Liver (tissue), 9 donors: ENCODE measurements around the gene ELMO2. TPM values are rescaled to one million over a fixed set of nuclear protein-coding genes. Genes with fewer than 3 reads are reported as not detected.

Source experiments
- DNase-seq: peaks from one replicate; pipeline ENCODE4 v3.0.0-alpha.2; 2017; ENCODE audit warnings: low spot score
- H3K27ac ChIP-seq, 2 donors: one replicate each; pipeline ENCODE4 v1.7.0; 2013; ENCODE audit warnings: inconsistent platforms in 2 of 2, low read length in 2 of 2, control low read depth in 1 of 2, low read depth in 1 of 2, mild to moderate bottlenecking in 1 of 2
- H3K27me3 ChIP-seq, 4 donors: one replicate each; pipeline versions ENCODE4 v1.6.1 to v1.7.0; 2013; ENCODE audit warnings: low read length in 3 of 4, inconsistent platforms in 1 of 4, mild to moderate bottlenecking in 1 of 4, moderate library complexity in 1 of 4; ENCODE audit not compliant: control insufficient read depth in 4 of 4, insufficient read depth in 4 of 4
- H3K36me3 ChIP-seq, 4 donors: one replicate each; pipeline versions ENCODE4 v1.6.1 to v1.7.0; 2013; ENCODE audit warnings: low read length in 3 of 4, mild to moderate bottlenecking in 3 of 4, low read depth in 1 of 4, moderate library complexity in 1 of 4; ENCODE audit not compliant: control insufficient read depth in 4 of 4, insufficient read depth in 3 of 4
- H3K4me1 ChIP-seq, 4 donors: one replicate each; pipeline versions ENCODE4 v1.6.1 to v1.7.0; 2013; ENCODE audit warnings: low read length in 3 of 4, mild to moderate bottlenecking in 3 of 4, moderate library complexity in 1 of 4; ENCODE audit not compliant: control insufficient read depth in 4 of 4, insufficient read depth in 4 of 4
- H3K4me3 ChIP-seq, 3 donors: one replicate each; pipeline versions ENCODE4 v1.6.1 to v1.7.0; 2013; ENCODE audit warnings: low read length in 3 of 3, control low read depth in 1 of 3, low read depth in 1 of 3, mild to moderate bottlenecking in 1 of 3
- H3K9ac ChIP-seq, 2 donors: one replicate each; pipeline ENCODE4 v1.7.0; 2013; ENCODE audit warnings: low read length in 2 of 2, mild to moderate bottlenecking in 2 of 2, moderate library complexity in 2 of 2, control low read depth in 1 of 2, low read depth in 1 of 2
- H3K9me3 ChIP-seq, 4 donors: one replicate each; pipeline versions ENCODE4 v1.6.1 to v1.7.0; 2013; ENCODE audit warnings: low read length in 3 of 4; ENCODE audit not compliant: control insufficient read depth in 4 of 4
- EGR1 ChIP-seq, 2 donors: IDR thresholded peaks; 2 replicates each; pipeline ENCODE4 v1.6.1; 2016 to 2018; ENCODE audit warnings: antibody characterized with exemption in 2 of 2, low read depth in 2 of 2
- FOXA1 ChIP-seq: IDR thresholded peaks from 2 replicates; pipeline ENCODE4 v1.6.1; 2016; ENCODE audit warnings: antibody characterized with exemption
- FOXA2 ChIP-seq: IDR thresholded peaks from 2 replicates; pipeline ENCODE4 v1.6.1; 2016; ENCODE audit warnings: antibody characterized with exemption
- GABPA ChIP-seq, 2 donors: IDR thresholded peaks in 1 of 2; conservative IDR thresholded peaks in 1 of 2; 2 replicates each; pipeline ENCODE4 v1.6.1; 2016; ENCODE audit warnings: antibody characterized with exemption in 2 of 2, mild to moderate bottlenecking in 1 of 2, moderate library complexity in 1 of 2
- HNF4A ChIP-seq, 2 donors: conservative IDR thresholded peaks; 2 replicates each; pipeline ENCODE4 v1.6.1; 2016; ENCODE audit warnings: antibody characterized with exemption in 2 of 2, mild to moderate bottlenecking in 2 of 2
- HNF4G ChIP-seq: IDR thresholded peaks from 2 replicates; pipeline ENCODE4 v1.6.1; 2016; ENCODE audit warnings: antibody characterized with exemption
- JUND ChIP-seq, 2 donors: IDR thresholded peaks; 2 replicates each; pipeline ENCODE4 v1.6.1; 2016; ENCODE audit warnings: antibody characterized with exemption in 2 of 2
- NR2F2 ChIP-seq: IDR thresholded peaks from 2 replicates; pipeline ENCODE4 v1.6.1; 2016; ENCODE audit warnings: antibody characterized with exemption
- RAD21 ChIP-seq, 2 donors: IDR thresholded peaks; 2 replicates each; pipeline ENCODE4 v1.6.1; 2016; ENCODE audit warnings: antibody characterized with exemption in 2 of 2, mild to moderate bottlenecking in 2 of 2
- RXRA ChIP-seq, 2 donors: IDR thresholded peaks; 2 replicates each; pipeline ENCODE4 v1.6.1; 2017 to 2018; ENCODE audit warnings: antibody characterized with exemption in 2 of 2, mild to moderate bottlenecking in 1 of 2
- SP1 ChIP-seq: IDR thresholded peaks from 2 replicates; pipeline ENCODE4 v1.6.1; 2018; ENCODE audit warnings: antibody characterized with exemption, mild to moderate bottlenecking
- TAF1 ChIP-seq: conservative IDR thresholded peaks from 2 replicates; pipeline ENCODE4 v1.6.1; 2016; ENCODE audit warnings: antibody characterized with exemption, mild to moderate bottlenecking
- YY1 ChIP-seq: IDR thresholded peaks from 2 replicates; pipeline ENCODE4 v1.6.1; 2016; ENCODE audit warnings: antibody characterized with exemption, mild to moderate bottlenecking
- WGBS: extraction: QIAGEN DNeasy Blood & Tissue Kit; methylation state at CpG from one replicate; pipeline ENCODE4 v1.1.7; 2013; 5-methylcytosine and 5-hydroxymethylcytosine counted together
- polyA plus RNA-seq, 2 donors: library from polyadenylated mRNA; stranded (reverse) in 1 of 2; unstranded in 1 of 2; fragments of 200-250 nt in 1 of 2; fragments of >200 nt in 1 of 2; fragmentation: Nextera tagmentation in 1 of 2; extraction: Ambion mirVana in 1 of 2; gene quantifications; one replicate each; pipeline versions ENCODE4 v1.2.1 to v1.2.3, GENCODE V29; 2013 to 2015
- total RNA-seq, 2 donors: library from RNA; depleted of rRNA; stranded (reverse); fragments of >200 nt; gene quantifications; one replicate each; pipeline ENCODE4 v1.2.3, GENCODE V29; 2014
- TF ChIP-seq, protein P1 (sequence below): IDR thresholded peaks from 2 replicates; pipeline ENCODE4 v1.6.1; 2016; ENCODE audit warnings: antibody characterized with exemption, mild to moderate bottlenecking
- TF ChIP-seq, protein P2 (sequence below): fragments of 150-350 bp; IDR thresholded peaks from 2 replicates; pipeline ENCODE4 v1.5.1; 2017; ENCODE audit warnings: improper control_type of control experiment, low read depth, low read length; ENCODE audit not compliant: missing input control
- TF ChIP-seq, protein P3 (sequence below): IDR thresholded peaks from 2 replicates; pipeline ENCODE4 v1.6.1; 2016; ENCODE audit warnings: antibody characterized with exemption
- TF ChIP-seq, protein P4 (sequence below): IDR thresholded peaks from 2 replicates; pipeline ENCODE4 v1.6.1; 2016; ENCODE audit warnings: antibody characterized with exemption
- TF ChIP-seq, protein P5 (sequence below): IDR thresholded peaks from 2 replicates; pipeline ENCODE4 v1.6.1; 2016; ENCODE audit warnings: antibody characterized with exemption
- donor health status: healthy.
- donor health status: healthy.
- donor health status: healthy.
- donor health status: healthy.
- donor health status: healthy.

The ELMO2 gene
- total and polyA plus RNA-seq, 4 donors = 7.9 to 16.0 (median 13.9) TPM

DNA sequence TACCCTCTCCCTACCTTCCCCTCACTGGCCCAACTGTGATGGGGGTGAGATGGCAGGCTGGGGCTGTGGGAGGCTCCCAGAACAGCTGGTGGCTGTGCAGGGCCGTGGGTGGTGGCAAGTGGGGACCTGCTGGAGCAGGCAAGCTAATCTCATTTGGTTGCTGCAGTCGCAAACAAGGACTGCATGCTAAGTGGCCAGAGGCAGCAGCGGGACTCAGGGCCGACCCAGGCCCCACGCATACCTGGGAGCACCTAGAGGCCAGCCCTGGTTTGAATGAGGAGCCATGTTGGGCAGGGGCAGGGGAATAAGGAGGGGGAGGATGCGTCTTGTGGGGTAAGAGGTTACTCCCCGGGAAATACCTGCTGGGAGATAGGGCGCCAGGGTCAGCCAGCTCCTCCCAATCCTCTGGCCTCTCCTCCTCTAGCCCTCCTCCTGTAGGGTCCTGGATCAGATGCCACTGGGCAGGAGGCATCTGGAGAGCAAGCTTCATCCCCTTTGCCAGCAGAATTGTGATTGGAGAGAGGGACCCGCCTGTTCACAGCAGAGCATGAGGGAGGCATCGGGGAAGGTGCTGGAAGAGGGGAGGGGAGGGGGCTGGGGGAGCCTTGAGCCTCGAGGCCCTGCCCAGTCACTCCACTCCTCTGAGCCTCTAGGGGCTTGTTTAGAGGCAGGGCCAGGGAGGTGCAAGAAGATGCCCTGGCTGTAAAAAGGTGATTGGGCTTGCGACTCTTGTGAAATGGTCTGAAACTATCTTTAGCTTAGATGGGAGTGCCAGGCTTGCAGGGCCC is 73.8 kb downstream of the ELMO2 start:
- no peak overlapping the region for H3K27ac ChIP-seq
- H3K4me1 ChIP-seq = no peaks in the 10 kb centered on the region
- H3K9me3 ChIP-seq = no peaks in the 10 kb centered on the region
- H3K27me3 ChIP-seq = peaks cover 0 to 8% (median 1%) of the 10 kb centered on the region in 4 donors
- H3K9ac ChIP-seq = no peak overlapping the region
- H3K4me3 ChIP-seq = no peak overlapping the region
- H3K36me3 ChIP-seq = no peaks in the 10 kb centered on the region
- WGBS = 83% methylated on average over 12 of the region's 12 CpGs
- no peak for DNase-seq
- no peak for TF ChIP-seq HNF4A (conservative IDR thresholded peaks at IDR 0.05)
- no peak for TF ChIP-seq YY1
- TF ChIP-seq RXRA (IDR thresholded peaks at IDR 0.05) = no peak
- no peak for TF ChIP-seq RAD21 (IDR thresholded peaks at IDR 0.05)
- TF ChIP-seq SP1 = no peak
- TF ChIP-seq, protein P1, sequence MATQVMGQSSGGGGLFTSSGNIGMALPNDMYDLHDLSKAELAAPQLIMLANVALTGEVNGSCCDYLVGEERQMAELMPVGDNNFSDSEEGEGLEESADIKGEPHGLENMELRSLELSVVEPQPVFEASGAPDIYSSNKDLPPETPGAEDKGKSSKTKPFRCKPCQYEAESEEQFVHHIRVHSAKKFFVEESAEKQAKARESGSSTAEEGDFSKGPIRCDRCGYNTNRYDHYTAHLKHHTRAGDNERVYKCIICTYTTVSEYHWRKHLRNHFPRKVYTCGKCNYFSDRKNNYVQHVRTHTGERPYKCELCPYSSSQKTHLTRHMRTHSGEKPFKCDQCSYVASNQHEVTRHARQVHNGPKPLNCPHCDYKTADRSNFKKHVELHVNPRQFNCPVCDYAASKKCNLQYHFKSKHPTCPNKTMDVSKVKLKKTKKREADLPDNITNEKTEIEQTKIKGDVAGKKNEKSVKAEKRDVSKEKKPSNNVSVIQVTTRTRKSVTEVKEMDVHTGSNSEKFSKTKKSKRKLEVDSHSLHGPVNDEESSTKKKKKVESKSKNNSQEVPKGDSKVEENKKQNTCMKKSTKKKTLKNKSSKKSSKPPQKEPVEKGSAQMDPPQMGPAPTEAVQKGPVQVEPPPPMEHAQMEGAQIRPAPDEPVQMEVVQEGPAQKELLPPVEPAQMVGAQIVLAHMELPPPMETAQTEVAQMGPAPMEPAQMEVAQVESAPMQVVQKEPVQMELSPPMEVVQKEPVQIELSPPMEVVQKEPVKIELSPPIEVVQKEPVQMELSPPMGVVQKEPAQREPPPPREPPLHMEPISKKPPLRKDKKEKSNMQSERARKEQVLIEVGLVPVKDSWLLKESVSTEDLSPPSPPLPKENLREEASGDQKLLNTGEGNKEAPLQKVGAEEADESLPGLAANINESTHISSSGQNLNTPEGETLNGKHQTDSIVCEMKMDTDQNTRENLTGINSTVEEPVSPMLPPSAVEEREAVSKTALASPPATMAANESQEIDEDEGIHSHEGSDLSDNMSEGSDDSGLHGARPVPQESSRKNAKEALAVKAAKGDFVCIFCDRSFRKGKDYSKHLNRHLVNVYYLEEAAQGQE = no peak
- no peak for TF ChIP-seq EGR1 (IDR thresholded peaks at IDR 0.05; ENCODE audit: low read depth in 2 of 2)
- TF ChIP-seq FOXA1 = no peak
- no peak for TF ChIP-seq TAF1
- TF ChIP-seq JUND (IDR thresholded peaks at IDR 0.05) = no peak
- TF ChIP-seq, protein P2, sequence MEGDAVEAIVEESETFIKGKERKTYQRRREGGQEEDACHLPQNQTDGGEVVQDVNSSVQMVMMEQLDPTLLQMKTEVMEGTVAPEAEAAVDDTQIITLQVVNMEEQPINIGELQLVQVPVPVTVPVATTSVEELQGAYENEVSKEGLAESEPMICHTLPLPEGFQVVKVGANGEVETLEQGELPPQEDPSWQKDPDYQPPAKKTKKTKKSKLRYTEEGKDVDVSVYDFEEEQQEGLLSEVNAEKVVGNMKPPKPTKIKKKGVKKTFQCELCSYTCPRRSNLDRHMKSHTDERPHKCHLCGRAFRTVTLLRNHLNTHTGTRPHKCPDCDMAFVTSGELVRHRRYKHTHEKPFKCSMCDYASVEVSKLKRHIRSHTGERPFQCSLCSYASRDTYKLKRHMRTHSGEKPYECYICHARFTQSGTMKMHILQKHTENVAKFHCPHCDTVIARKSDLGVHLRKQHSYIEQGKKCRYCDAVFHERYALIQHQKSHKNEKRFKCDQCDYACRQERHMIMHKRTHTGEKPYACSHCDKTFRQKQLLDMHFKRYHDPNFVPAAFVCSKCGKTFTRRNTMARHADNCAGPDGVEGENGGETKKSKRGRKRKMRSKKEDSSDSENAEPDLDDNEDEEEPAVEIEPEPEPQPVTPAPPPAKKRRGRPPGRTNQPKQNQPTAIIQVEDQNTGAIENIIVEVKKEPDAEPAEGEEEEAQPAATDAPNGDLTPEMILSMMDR = no peak
- TF ChIP-seq GABPA (IDR thresholded peaks at IDR 0.05 in 1 of 2, conservative IDR thresholded peaks at IDR 0.05 in 1 of 2) = no peak
- TF ChIP-seq NR2F2 = no peak

DNA sequence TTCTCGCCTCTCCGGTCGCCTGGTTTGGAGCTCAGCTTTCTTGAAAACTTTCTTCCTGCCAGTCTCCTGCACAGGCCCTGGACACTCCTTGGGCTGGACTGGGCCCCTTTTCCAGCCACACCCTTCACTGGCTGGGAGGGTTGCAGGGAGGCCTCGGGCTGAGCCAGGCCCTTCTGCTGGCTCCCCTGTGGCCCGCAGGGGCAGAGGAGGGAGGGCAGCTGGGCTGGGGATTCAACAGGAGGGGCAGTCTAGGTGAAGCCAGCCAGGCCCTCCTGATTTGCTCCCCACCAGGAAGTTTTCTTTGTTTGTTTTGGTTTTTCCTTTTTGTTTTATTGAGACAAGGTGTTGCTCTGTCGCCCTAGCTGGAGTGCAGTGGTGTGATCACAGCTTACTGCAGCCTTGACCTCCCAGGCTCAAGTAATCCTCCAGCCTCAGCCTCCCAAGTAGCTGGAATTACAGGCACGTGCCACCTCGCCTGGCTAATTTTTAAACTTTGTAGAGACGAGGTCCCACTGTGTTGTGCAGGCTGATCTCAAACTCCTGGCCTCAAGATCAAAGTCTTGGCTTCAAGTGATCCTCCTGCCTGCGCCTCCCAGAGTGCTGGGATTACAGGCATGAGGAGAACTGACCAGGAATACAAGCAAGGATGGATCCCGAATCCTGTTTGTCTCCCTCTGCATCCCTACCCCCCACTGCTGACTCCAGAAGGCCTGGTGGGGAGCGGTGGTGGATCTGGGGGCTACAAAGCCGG is 74.6 kb downstream of the ELMO2 start:
- no peak overlapping the region for H3K4me3 ChIP-seq
- no peaks in the 10 kb centered on the region for H3K9me3 ChIP-seq
- no peaks in the 10 kb centered on the region for H3K36me3 ChIP-seq
- no peak overlapping the region for H3K27ac ChIP-seq
- WGBS = 78% methylated on average over 13 of the region's 13 CpGs
- no peak overlapping the region for H3K9ac ChIP-seq
- H3K4me1 ChIP-seq = no peaks in the 10 kb centered on the region
- no peak for DNase-seq
- peaks cover 0 to 8% (median 1%) of the 10 kb centered on the region in 4 donors for H3K27me3 ChIP-seq
- TF ChIP-seq, protein P3, sequence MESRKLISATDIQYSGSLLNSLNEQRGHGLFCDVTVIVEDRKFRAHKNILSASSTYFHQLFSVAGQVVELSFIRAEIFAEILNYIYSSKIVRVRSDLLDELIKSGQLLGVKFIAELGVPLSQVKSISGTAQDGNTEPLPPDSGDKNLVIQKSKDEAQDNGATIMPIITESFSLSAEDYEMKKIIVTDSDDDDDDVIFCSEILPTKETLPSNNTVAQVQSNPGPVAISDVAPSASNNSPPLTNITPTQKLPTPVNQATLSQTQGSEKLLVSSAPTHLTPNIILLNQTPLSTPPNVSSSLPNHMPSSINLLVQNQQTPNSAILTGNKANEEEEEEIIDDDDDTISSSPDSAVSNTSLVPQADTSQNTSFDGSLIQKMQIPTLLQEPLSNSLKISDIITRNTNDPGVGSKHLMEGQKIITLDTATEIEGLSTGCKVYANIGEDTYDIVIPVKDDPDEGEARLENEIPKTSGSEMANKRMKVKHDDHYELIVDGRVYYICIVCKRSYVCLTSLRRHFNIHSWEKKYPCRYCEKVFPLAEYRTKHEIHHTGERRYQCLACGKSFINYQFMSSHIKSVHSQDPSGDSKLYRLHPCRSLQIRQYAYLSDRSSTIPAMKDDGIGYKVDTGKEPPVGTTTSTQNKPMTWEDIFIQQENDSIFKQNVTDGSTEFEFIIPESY = no peak
- TF ChIP-seq FOXA1 (no peak), EGR1 (IDR thresholded peaks at IDR 0.05; ENCODE audit: low read depth in 2 of 2) (no peak), NR2F2 (no peak), TAF1 (no peak), JUND (IDR thresholded peaks at IDR 0.05) (no peak), HNF4G (no peak), FOXA2 (no peak), GABPA (IDR thresholded peaks at IDR 0.05 in 1 of 2, conservative IDR thresholded peaks at IDR 0.05 in 1 of 2) (no peak), SP1 (no peak), HNF4A (conservative IDR thresholded peaks at IDR 0.05) (no peak), YY1 (no peak)
- TF ChIP-seq, protein P4, sequence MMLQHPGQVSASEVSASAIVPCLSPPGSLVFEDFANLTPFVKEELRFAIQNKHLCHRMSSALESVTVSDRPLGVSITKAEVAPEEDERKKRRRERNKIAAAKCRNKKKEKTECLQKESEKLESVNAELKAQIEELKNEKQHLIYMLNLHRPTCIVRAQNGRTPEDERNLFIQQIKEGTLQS = no peak
- TF ChIP-seq, protein P1 = no peak
- TF ChIP-seq, protein P5, sequence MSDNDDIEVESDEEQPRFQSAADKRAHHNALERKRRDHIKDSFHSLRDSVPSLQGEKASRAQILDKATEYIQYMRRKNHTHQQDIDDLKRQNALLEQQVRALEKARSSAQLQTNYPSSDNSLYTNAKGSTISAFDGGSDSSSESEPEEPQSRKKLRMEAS = no peak
